GM12875 (cell line): Measurements from ENCODE around the gene XIRP1.

ENCODE experiments used
- H3K4me3 ChIP-seq: one replicate; pipeline ENCODE4 v1.5.1; 2011; ENCODE audit warnings: low read depth, low read length, control low read depth
- TF ChIP-seq, protein P1 (sequence below): IDR thresholded peaks from 2 replicates; pipeline ENCODE4 v1.5.1; 2011; ENCODE audit warnings: low read depth, mild to moderate bottlenecking, control low read depth, inconsistent platforms, low read length, moderate library complexity, borderline replicate concordance; ENCODE audit not compliant: insufficient read depth

The XIRP1 gene

DNA sequence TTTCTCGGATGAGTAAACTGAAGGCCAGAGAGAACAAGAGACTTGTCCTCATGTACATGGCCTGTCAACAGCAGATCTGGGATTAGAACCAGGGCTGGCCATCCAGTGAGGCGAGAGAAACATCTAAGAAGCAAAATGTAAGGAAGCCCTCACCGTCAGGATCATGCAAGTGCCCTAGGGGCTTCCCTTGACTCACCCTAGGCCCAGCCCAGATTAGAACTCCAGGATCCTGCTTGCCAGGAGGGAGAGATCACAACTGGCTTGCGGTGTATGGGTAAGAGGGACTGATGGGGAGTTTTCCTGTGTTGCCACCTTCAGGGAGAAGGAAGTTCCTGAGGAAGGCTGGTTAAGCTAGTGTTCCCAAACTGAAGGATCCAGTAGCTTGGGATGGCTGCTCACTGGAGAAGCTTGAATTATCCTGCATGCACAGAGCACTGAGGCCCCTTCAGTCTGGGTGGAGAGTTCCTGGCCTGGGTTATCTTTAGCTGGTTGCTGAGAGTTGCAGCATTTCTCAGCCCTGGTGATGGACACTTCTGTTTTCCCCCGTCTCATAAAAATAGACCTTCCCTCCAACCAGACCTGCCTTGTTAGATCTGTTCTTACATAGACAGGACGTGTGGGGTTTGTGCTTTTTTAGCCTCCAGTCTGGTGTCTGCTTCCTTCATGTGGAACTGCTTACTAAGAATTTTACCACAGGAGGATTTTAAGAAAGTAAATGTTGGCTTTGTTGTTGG is 28.2 kb upstream of the XIRP1 start:
- no peak overlapping the region for H3K4me3 ChIP-seq
- TF ChIP-seq, protein P1, sequence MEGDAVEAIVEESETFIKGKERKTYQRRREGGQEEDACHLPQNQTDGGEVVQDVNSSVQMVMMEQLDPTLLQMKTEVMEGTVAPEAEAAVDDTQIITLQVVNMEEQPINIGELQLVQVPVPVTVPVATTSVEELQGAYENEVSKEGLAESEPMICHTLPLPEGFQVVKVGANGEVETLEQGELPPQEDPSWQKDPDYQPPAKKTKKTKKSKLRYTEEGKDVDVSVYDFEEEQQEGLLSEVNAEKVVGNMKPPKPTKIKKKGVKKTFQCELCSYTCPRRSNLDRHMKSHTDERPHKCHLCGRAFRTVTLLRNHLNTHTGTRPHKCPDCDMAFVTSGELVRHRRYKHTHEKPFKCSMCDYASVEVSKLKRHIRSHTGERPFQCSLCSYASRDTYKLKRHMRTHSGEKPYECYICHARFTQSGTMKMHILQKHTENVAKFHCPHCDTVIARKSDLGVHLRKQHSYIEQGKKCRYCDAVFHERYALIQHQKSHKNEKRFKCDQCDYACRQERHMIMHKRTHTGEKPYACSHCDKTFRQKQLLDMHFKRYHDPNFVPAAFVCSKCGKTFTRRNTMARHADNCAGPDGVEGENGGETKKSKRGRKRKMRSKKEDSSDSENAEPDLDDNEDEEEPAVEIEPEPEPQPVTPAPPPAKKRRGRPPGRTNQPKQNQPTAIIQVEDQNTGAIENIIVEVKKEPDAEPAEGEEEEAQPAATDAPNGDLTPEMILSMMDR = no peak

DNA sequence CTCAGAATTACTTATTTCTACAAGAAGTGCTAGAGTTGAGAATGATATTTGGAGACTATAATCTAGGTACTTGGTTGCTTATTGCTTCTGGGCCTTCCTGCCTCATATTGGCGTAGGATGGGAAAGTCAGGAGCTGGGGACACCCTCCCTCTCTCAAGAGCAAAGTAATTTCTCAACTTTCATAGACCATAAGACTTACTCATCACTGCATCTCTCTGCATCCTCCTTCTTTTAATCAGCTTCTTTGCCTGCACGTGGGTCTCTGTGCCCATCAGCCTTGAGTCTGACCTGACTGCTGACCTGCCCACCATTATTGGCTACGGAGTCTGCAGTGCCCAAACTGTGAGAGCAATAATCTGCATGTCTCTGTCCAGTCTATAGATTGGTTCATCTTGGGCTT is 27.3 kb upstream of the XIRP1 start:
- no peak overlapping the region for H3K4me3 ChIP-seq
- TF ChIP-seq, protein P1 = no peak

- TF ChIP-seq, protein P1 = no peak
- no peak overlapping the region for H3K4me3 ChIP-seq
These were observed 23.9 kb upstream of the XIRP1 start for GRCh38 chr3:39216176-39216790.

GRCh38 chr3:39213613-39214012 is 21.2 kb upstream of the XIRP1 start:
- TF ChIP-seq, protein P1 = no peak
- H3K4me3 ChIP-seq = no peak overlapping the region

DNA sequence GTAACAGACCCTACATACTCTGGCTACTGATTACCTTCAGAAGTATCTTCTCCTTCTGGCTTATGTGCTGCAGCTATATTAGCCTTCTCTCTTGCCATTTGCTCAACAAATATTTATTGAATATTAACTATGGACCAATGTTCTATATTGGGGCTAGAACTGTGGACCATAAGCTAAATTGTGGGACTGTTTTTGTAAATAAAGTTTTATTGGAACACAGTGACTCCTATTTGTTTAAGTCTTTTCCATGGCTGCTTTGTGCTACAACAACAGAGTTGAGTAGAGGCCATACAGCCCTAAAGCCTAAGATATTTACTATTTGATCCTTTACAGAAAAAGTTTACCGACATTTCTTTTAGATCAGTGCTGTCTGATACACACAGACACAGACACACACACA is 20.3 kb upstream of the XIRP1 start:
- TF ChIP-seq, protein P1 = no peak

GRCh38 chr3:39211332-39212130 is 19.1 kb upstream of the XIRP1 start:
- no peak overlapping the region for H3K4me3 ChIP-seq

More for the DNA sequence above, 20.3 kb upstream of the XIRP1 start:
- no peak overlapping the region for H3K4me3 ChIP-seq

More at GRCh38 chr3:39211332-39212130, 19.1 kb upstream of the XIRP1 start:
- TF ChIP-seq, protein P1 = no peak
